Activated naive CD8-positive, alpha-beta T cell treated with anti-CD3 and anti-CD28 coated beads, Interleukin-2, amount 10 ng/mL, durations not matched to agents 7 days and 5 days (primary cell): ENCODE measurements around the gene LRRD1. TPM values are rescaled to one million over a fixed set of nuclear protein-coding genes. Genes with fewer than 3 reads are reported as not detected.
"Not testable (repeated sequence)": the region's sequence is repeated elsewhere in the genome, so short reads cannot be mapped to it uniquely, and the experiment has no call there.

Source experiments
- ATAC-seq: fragments of 150-1000 bp; cut with Tn5 transposase; one replicate; pipeline ENCODE4 v1.10.0; 2021; ENCODE audit warnings: low read depth, moderate library complexity
- POLR2A ChIA-PET: fragments of 350-600 bp; sonication (Branson Sonifier 250); formaldehyde crosslinking; loops from one replicate; lab custom pipeline; 2021; ENCODE audit warnings: antibody characterized with exemption; lab: Charles Lee
- DNase-seq: peaks from one replicate; pipeline ENCODE4 v3.0.0; 2021
- H3K27ac Mint-ChIP-seq: one replicate; pipeline ENCODE4 v1.8.0; 2022; ENCODE audit warnings: mild to moderate bottlenecking, mixed read lengths
- H3K27me3 Mint-ChIP-seq: one replicate; pipeline ENCODE4 v1.8.0; 2022; ENCODE audit warnings: mild to moderate bottlenecking, moderate library complexity, mixed read lengths
- H3K36me3 Mint-ChIP-seq: one replicate; pipeline ENCODE4 v1.8.0; 2021; ENCODE audit warnings: mild to moderate bottlenecking, mixed read lengths
- H3K4me1 Mint-ChIP-seq: one replicate; pipeline ENCODE4 v1.8.0; 2021; ENCODE audit warnings: mixed read lengths
- H3K4me3 Mint-ChIP-seq: one replicate; pipeline ENCODE4 v1.8.0; 2022; ENCODE audit warnings: mild to moderate bottlenecking, moderate library complexity, mixed read lengths
- H3K9me3 Mint-ChIP-seq: one replicate; pipeline ENCODE4 v1.8.0; 2021; ENCODE audit warnings: mixed read lengths
- total RNA-seq, 2 experiments: library from RNA; stranded (reverse); gene quantifications; one replicate each; pipeline ENCODE4 v1.2.3, GENCODE V29; 2021

LRRD1 gene
- total RNA-seq, 2 experiments from 2014 or later, result not detected

DNA sequence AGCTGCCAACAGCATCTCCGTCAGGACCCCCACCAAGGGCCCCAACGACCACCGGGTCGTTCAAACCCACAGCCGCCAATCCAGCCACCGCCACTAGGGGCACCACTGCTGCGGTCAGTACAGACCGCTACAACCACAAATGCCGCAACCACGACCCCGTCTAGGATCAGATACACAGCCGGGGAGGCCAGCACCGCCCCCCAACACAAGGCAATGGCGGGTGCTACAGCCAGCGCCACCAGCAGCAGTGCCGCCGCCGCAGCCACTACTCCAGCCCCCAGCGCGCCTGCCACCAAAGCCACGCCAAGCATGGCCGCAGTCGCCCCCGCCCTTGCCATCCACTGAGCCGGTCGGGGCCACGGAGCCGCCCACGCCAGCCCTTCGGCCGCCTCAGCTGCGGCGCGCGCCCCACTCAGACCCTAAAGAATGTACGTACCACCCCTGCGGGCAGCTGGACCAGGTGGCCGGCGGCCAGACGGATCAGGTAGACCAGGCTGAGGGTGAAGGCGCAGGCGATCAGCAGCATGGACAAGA lies 45.1 kb downstream of the LRRD1 start:
- POLR2A ChIA-PET, result interaction anchor here (0.7 to 2.0 kb wide), 5 partner anchors 12 to 313 kb away, joined by 3 to 10 read pairs (median 6); partner anchors contain the start of genes ANKIB1, GATAD1 and KRIT1
- H3K27me3 Mint-ChIP-seq, result peaks cover 2% of the 10 kb centered on the region
- H3K36me3 Mint-ChIP-seq, result peaks cover 23% of the 10 kb centered on the region
- peaks cover 4% of the 10 kb centered on the region for H3K9me3 Mint-ChIP-seq
- ATAC-seq (peak; percentile 17), DNase-seq (peak; percentile 72)
- peak overlapping the region; percentile 99 for H3K27ac Mint-ChIP-seq
- peaks cover 24% of the 10 kb centered on the region for H3K4me1 Mint-ChIP-seq
- peak overlapping the region; percentile 94 for H3K4me3 Mint-ChIP-seq

DNA sequence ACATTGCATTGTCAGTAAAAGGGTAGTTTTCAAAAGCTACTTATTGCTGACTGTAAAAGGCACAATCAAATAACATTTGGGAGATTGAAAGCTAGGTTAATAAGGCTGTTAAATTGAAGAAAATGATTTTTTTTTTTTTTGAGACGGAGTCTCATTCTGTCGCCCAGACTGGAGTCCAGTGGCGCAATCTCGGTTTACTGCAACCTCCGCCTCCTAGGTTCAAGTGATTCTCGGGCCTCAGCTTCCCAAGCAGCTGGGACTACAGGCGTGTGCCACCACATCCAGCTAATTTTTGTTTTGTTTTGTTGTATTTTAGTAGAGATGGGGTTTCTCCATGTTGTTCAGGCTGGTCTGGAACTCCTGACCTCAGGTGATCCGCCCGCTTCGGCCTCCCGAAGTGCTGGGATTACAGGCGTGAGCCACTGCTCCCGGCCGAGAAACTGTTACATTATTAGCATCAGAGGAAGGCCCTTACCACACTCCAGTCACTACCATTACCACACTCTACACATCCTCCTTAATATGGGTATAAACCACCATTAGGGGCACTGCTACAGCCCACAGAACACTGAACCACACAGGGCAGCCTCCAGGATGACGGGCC lies 45.7 kb downstream of the LRRD1 start:
- POLR2A ChIA-PET, result interaction anchor here (1.1 to 1.3 kb wide), 2 partner anchors 13 to 114 kb away, joined by 4 to 6 read pairs; no protein-coding TSS in a partner anchor
- H3K36me3 Mint-ChIP-seq, result peaks cover 21% of the 10 kb centered on the region
- peak overlapping the region; percentile 94 for H3K4me3 Mint-ChIP-seq
- ATAC-seq (no peak), DNase-seq (no peak)
- no peaks in the 10 kb centered on the region for H3K9me3 Mint-ChIP-seq
- H3K27ac Mint-ChIP-seq, result peak overlapping the region; percentile 99
- no peaks in the 10 kb centered on the region for H3K27me3 Mint-ChIP-seq
- peaks cover 24% of the 10 kb centered on the region for H3K4me1 Mint-ChIP-seq

DNA sequence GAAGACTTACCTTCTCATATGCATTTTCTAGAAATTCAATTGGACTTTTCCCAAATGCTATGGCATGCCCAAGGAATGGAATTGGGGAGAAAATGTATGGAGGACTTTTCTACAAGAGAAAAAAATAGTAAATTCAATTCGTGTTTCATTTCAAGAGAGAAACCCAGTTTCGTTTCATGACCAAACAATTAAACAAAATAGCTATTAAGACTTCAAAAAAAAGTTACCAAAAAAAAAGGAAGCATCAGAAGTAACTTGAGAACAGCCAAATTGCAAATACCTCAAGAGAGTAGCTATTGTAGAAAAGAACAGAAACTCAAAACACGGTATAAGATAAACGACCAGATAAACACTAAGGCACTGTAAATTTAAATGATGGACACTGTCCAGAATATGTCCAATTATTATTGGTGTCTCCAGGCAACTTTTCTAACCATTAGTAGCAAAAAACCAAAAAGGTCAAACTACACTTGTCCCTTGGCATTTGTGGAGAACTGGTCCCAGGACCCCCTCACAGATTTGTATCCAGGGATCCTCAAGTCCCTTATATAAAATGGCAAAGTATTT lies 47.1 kb downstream of the LRRD1 start:
- no peak overlapping the region for H3K27ac Mint-ChIP-seq
- peaks cover 24% of the 10 kb centered on the region for H3K36me3 Mint-ChIP-seq
- peaks cover 24% of the 10 kb centered on the region for H3K4me1 Mint-ChIP-seq
- POLR2A ChIA-PET, result no interaction called here
- DNase-seq, result no peak
- no peaks in the 10 kb centered on the region for H3K9me3 Mint-ChIP-seq
- H3K4me3 Mint-ChIP-seq, result no peak overlapping the region
- H3K27me3 Mint-ChIP-seq, result no peaks in the 10 kb centered on the region
- no peak for ATAC-seq

DNA sequence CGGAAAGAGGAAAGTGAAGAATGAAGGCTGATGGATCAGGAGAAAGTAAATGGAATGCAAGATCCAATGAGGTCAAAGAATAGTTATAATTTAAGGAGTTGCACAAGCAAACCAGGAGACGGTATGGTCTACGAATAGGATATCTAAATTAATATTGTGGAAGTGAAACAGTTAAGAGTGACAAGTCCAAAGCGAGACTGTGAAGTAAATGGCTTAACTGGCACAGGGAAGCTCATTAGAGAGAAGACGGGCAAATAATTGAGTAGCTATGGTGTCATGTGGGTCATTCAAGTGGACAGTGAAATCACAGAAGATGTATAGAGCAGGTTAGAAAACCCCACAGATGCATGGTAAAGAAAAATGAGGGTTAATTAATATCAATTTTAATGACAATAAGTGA lies 47.8 kb downstream of the LRRD1 start:
- Mint-ChIP-seq H3K27me3 (no peaks in the 10 kb centered on the region), H3K4me3 (no peak overlapping the region), H3K9me3 (no peaks in the 10 kb centered on the region), H3K4me1 (peaks cover 24% of the 10 kb centered on the region), H3K27ac (no peak overlapping the region), H3K36me3 (peaks cover 25% of the 10 kb centered on the region)
- DNase-seq, result no peak
- POLR2A ChIA-PET, result no interaction called here
- ATAC-seq, result no peak

DNA sequence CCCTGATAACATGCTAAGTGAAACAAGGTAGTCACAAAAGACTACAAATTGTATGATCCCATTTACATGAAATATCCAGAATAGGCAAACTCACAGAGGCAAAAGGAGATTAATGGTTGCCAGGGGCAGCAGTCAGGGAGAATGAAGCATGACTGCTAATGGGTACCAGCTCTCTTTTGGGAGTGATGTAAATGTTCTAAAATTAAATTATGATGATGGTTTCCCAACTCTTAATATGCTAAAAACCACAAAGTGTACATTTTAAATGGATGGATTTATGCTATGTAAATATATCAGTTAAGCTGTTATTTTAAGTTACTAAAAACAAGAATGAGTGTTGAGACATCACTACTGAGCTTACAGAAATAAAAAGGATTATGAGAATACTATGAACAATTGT lies 57.3 kb downstream of the LRRD1 start:
- H3K27ac Mint-ChIP-seq, result no peak overlapping the region
- ATAC-seq (no peak), DNase-seq (no peak)
- POLR2A ChIA-PET, result no interaction called here
- H3K9me3 Mint-ChIP-seq, result peaks cover 3% of the 10 kb centered on the region
- H3K4me3 Mint-ChIP-seq, result no peak overlapping the region
- peaks cover 59% of the 10 kb centered on the region for H3K36me3 Mint-ChIP-seq
- H3K4me1 Mint-ChIP-seq, result peaks cover 5% of the 10 kb centered on the region
- no peaks in the 10 kb centered on the region for H3K27me3 Mint-ChIP-seq

DNA sequence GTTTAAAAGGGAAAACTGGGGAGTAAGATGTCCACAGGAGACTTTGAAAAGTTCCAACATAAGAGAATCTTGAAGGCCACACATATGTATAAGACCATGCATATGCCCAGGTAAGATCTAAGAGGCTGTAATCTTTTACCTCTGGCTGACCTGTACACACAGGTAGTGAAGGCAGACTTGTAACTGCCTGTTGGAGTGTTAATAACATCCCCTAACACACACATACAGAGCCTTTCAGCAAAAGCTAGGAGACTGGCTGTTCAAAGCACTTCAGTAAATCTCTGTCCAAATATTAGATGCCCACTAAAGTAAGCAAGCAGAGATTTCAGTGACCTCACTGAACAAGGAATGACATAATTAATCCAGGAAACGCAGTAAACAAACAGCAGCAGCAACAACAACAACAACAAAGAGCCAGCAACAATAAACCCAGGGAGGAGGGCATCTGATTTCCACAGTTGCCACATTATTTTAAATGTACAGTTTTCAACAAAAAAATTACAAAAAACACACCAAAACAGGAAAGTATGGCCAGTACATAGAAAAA lies 59.7 kb downstream of the LRRD1 start:
- Mint-ChIP-seq H3K27me3 (no peaks in the 10 kb centered on the region), H3K27ac (no peak overlapping the region), H3K9me3 (peaks cover 3% of the 10 kb centered on the region), H3K4me3 (no peak overlapping the region), H3K4me1 (peaks cover 5% of the 10 kb centered on the region), H3K36me3 (peaks cover 70% of the 10 kb centered on the region)
- no peak for ATAC-seq
- POLR2A ChIA-PET, result no interaction called here
- no peak for DNase-seq

DNA sequence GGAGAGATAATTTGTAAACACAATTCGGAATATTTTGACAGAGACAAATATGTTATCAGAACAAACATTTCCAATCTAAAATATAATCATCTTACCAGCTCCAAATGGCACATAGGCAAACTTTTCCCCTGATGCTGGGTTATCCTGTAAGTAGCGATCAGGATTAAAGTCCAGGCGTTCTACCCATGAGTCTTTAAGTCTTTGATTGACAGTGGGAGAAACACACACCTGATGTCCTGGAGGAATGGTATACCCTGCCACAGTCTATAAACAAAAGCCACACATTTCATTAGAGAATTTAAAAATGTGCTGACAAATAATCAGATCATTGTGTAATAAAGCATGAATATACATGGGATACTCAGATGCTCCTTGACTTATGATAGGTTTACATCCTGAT lies 62.0 kb downstream of the LRRD1 start:
- peaks cover 3% of the 10 kb centered on the region for H3K9me3 Mint-ChIP-seq
- no peak overlapping the region for H3K27ac Mint-ChIP-seq
- H3K36me3 Mint-ChIP-seq, result peaks cover 55% of the 10 kb centered on the region
- DNase-seq (no peak), ATAC-seq (no peak)
- peaks cover 5% of the 10 kb centered on the region for H3K4me1 Mint-ChIP-seq
- H3K4me3 Mint-ChIP-seq, result no peak overlapping the region
- POLR2A ChIA-PET, result no interaction called here
- H3K27me3 Mint-ChIP-seq, result no peaks in the 10 kb centered on the region

DNA sequence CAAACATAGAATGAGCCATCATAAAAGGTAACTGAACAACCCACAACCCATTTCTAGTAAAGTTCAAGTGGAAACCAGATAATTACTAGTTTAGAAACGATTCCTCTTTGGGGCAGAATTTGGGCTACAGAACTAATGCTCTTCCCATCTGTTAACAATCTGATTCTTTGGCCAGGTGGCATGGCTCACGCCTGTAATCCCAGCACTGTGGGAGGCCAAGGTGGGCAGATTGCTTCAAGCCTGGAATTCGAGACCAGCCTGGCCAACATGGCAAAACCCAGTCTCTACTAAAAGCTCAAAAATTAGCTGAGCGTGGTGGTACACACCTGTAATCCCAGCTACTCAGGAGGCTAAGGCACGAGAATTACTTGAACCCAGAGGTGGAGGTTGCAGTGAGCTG lies 63.1 kb downstream of the LRRD1 start:
- POLR2A ChIA-PET, result no interaction called here
- H3K36me3 Mint-ChIP-seq, result peaks cover 47% of the 10 kb centered on the region
- H3K4me3 Mint-ChIP-seq, result no peak overlapping the region
- no peaks in the 10 kb centered on the region for H3K27me3 Mint-ChIP-seq
- no peak overlapping the region for H3K27ac Mint-ChIP-seq
- DNase-seq (no peak), ATAC-seq (no peak)
- peaks cover 5% of the 10 kb centered on the region for H3K4me1 Mint-ChIP-seq
- peaks cover 2% of the 10 kb centered on the region for H3K9me3 Mint-ChIP-seq

DNA sequence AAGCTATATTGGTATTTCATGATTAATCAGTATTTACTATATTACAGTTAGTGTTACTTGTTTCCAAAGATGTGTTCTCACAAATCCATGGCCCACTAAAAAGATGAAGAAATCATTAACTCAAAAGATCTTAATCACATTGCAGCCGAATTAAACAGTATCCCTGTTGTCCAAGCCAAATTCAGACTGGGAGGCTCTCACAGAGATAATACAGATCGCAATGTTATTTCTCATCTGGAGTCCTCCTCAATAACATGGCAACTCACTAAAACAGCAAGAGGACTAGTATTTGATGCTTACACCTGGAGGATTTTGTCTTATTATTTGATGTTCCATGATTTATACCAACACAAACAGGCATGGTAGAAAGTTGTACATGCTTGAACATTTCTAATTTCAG lies 68.1 kb downstream of the LRRD1 start:
- Mint-ChIP-seq H3K27ac (no peak overlapping the region), H3K36me3 (peaks cover 21% of the 10 kb centered on the region), H3K4me3 (no peak overlapping the region), H3K27me3 (no peaks in the 10 kb centered on the region), H3K4me1 (no peaks in the 10 kb centered on the region), H3K9me3 (no peaks in the 10 kb centered on the region)
- DNase-seq (no peak), ATAC-seq (no peak)
- POLR2A ChIA-PET, result no interaction called here

DNA sequence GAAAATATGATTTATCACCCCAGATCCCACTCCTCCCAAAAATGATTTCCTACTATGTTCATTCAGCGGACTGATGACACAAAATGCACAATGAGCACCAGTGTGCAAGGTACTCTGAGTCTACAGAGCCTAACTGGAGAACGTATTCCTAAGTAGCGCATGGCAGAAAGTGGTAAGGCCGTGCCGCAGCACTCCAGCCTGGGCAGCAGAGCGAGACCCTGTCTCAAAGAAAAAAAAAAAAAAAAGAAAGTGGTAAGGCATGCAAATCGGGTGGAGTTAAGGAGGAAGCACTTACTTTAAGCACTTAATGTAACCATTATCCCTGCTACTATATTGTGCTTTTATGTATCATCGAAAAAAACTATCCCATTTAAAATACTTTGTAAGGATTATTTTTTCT lies 70.1 kb downstream of the LRRD1 start:
- DNase-seq (no peak), ATAC-seq (no peak)
- H3K4me3 Mint-ChIP-seq, result no peak overlapping the region
- no peaks in the 10 kb centered on the region for H3K9me3 Mint-ChIP-seq
- H3K4me1 Mint-ChIP-seq, result no peaks in the 10 kb centered on the region
- POLR2A ChIA-PET, result no interaction called here
- H3K27ac Mint-ChIP-seq, result no peak overlapping the region
- H3K36me3 Mint-ChIP-seq, result peaks cover 4% of the 10 kb centered on the region
- no peaks in the 10 kb centered on the region for H3K27me3 Mint-ChIP-seq

DNA sequence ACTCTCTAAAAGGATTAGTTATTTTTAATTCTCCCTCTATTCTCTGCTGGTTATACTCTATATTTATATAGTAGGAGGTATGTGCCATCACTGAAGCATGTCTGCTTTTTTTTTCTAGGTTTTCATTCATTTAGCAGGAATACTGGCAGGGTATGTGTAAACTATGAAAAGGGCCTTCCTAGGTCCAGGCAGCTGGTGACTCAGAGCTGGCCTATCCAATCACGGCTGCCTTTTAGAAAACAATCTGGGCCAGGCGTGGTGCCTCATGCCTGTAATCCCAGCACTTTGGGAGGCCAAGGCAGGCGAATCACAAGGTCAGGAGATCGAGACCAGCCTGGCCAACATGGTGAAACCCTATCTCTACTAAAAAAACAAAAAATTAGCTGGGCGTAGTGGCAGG lies 76.1 kb downstream of the LRRD1 start:
- H3K36me3 Mint-ChIP-seq, result peaks cover 17% of the 10 kb centered on the region
- H3K4me1 Mint-ChIP-seq, H3K9me3 Mint-ChIP-seq, H3K27ac Mint-ChIP-seq, H3K4me3 Mint-ChIP-seq, DNase-seq, POLR2A ChIA-PET, H3K27me3 Mint-ChIP-seq, ATAC-seq: not testable (repeated sequence)

DNA sequence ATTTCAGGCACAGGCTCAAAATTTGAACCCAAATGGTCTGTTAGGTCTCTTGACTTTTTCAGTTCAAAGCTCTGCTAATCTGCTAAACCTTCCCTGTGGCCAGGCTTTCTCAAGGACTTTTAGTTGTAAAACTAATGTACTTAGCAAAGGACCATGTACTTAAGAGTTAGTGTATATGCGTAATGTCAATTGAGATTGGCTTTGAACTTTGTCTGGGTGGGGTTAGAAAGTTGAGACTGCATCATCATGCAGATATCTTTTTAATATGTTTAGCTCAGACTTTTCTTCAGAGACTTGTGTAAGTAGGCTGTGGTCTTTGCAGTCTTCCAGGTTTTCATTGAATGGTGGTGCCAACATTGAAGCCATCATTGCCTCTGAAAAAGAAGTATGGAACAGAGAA lies 78.4 kb downstream of the LRRD1 start:
- no peak for DNase-seq
- Mint-ChIP-seq H3K27me3 (no peaks in the 10 kb centered on the region), H3K36me3 (peaks cover 25% of the 10 kb centered on the region), H3K4me3 (no peak overlapping the region), H3K27ac (no peak overlapping the region), H3K9me3 (no peaks in the 10 kb centered on the region), H3K4me1 (no peaks in the 10 kb centered on the region)
- POLR2A ChIA-PET, result no interaction called here
- no peak for ATAC-seq

DNA sequence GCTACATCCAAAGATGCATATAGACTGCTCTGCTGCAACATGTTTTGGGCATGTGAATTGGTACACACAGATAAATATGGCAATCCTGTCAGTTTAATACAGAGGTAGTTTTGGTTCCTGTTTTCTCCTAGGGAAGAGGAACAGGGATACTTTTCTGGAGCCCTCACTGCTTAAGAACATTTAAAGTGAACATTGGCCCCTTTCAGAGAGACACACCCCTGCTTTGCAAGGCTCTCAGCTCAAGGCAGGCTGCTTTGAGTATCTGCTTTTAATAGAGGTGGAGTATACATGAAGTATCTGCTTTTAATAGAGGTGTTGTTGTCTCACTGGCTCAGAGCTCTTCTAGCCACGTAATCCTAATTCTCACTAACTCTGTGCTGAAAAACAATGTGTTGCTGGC lies 83.6 kb downstream of the LRRD1 start:
- POLR2A ChIA-PET, result no interaction called here
- Mint-ChIP-seq H3K4me1 (no peaks in the 10 kb centered on the region), H3K9me3 (no peaks in the 10 kb centered on the region), H3K27me3 (no peaks in the 10 kb centered on the region), H3K27ac (no peak overlapping the region), H3K36me3 (peaks cover 19% of the 10 kb centered on the region), H3K4me3 (no peak overlapping the region)
- no peak for DNase-seq
- ATAC-seq, result no peak
